Esophagus muscularis mucosa (tissue), 4 donors: ENCODE measurements around the gene PROK1.

Experiments
- EP300 ChIP-seq: sonication (generic); formaldehyde crosslinking; IDR thresholded peaks from one replicate; pipeline ENCODE4 v1.6.1; 2017; ENCODE audit warnings: antibody characterized with exemption
- POLR2A ChIP-seq: fragments of 450-650 bp; IDR thresholded peaks from one replicate; pipeline ENCODE4 v1.6.1; 2017; ENCODE audit warnings: antibody characterized with exemption, moderate library complexity, mild to moderate bottlenecking, low read depth
- POLR2AphosphoS5 ChIP-seq, 2 donors: sonication (generic); formaldehyde crosslinking; IDR thresholded peaks; one replicate each; pipeline ENCODE4 v1.6.1; 2017; ENCODE audit warnings: antibody characterized with exemption in 2 of 2
- TF ChIP-seq, protein P1 (sequence below), 3 experiments: fragments of 200-600 bp in 2 of 3; fragments of 450-650 bp in 1 of 3; sonication (generic) in 2 of 3; IDR thresholded peaks; one replicate each; pipeline ENCODE4 v1.5.1; 2017 to 2019; ENCODE audit warnings: antibody characterized with exemption in 3 of 3, mild to moderate bottlenecking in 2 of 3, moderate library complexity in 1 of 3

DNA sequence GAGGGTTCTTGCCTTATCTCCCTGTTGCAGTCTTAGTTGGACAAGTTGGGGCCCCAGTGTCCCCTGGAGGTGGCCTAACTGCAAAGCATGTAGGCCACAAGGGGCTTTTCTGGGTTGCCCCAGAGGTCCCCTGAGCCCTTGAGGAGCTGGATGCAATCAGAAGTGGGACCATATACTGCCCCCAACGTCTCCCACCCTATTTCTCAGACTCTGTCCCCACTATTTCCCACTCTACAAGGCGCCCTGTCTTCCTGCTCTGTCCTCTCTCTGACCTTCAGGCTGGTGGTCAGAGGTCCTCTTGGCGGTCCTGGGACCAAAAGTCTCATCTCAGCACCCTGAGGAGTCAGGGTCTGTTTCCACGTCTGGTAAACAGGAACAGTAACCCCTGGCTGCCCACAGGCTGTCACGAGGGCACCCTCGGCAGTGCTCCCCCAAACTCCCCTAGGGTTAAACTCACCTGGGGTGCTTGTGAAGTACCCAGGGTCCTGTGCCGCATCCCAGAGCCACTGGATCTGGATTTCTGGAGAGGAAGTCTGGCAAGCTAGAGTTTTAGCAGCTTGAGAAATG, 14.9 kb downstream of the PROK1 start:
- TF ChIP-seq, protein P1, sequence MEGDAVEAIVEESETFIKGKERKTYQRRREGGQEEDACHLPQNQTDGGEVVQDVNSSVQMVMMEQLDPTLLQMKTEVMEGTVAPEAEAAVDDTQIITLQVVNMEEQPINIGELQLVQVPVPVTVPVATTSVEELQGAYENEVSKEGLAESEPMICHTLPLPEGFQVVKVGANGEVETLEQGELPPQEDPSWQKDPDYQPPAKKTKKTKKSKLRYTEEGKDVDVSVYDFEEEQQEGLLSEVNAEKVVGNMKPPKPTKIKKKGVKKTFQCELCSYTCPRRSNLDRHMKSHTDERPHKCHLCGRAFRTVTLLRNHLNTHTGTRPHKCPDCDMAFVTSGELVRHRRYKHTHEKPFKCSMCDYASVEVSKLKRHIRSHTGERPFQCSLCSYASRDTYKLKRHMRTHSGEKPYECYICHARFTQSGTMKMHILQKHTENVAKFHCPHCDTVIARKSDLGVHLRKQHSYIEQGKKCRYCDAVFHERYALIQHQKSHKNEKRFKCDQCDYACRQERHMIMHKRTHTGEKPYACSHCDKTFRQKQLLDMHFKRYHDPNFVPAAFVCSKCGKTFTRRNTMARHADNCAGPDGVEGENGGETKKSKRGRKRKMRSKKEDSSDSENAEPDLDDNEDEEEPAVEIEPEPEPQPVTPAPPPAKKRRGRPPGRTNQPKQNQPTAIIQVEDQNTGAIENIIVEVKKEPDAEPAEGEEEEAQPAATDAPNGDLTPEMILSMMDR (IDR thresholded peaks at IDR 0.05): no peak
- TF ChIP-seq EP300 (no peak), POLR2A (no peak), POLR2AphosphoS5 (IDR thresholded peaks at IDR 0.05) (no peak)
